Epithelial cell of esophagus (primary cell): ENCODE measurements around the gene C10orf62.

Experiments
- DNase-seq: peaks from one replicate; pipeline ENCODE4 v3.0.0; 2010; ENCODE audit warnings: low read depth
- H3K4me3 ChIP-seq: 2 replicates; pipeline ENCODE4 v1.5.1; 2011; ENCODE audit warnings: mild to moderate bottlenecking, low read length, control low read depth
- CTCF ChIP-seq: IDR thresholded peaks from 2 replicates; pipeline ENCODE4 v1.5.1; 2011; ENCODE audit warnings: low read depth, mild to moderate bottlenecking, low read length, control low read depth, inconsistent platforms; ENCODE audit not compliant: insufficient read depth; ENCODE audit errors: missing control alignments

C10orf62 gene

GRCh38 chr10:97607095-97607636, 17.6 kb downstream of the C10orf62 start:
- no peak for DNase-seq
- no peak overlapping the region for H3K4me3 ChIP-seq
- no peak for TF ChIP-seq CTCF

GRCh38 chr10:97608991-97609561, 19.6 kb downstream of the C10orf62 start:
- DNase-seq: peak; percentile 4
- H3K4me3 ChIP-seq: no peak overlapping the region
- no peak for TF ChIP-seq CTCF

- TF ChIP-seq CTCF: no peak
- H3K4me3 ChIP-seq: no peak overlapping the region
- no peak for DNase-seq
These were observed 22.0 kb downstream of the C10orf62 start for GRCh38 chr10:97611473-97611872.

DNA sequence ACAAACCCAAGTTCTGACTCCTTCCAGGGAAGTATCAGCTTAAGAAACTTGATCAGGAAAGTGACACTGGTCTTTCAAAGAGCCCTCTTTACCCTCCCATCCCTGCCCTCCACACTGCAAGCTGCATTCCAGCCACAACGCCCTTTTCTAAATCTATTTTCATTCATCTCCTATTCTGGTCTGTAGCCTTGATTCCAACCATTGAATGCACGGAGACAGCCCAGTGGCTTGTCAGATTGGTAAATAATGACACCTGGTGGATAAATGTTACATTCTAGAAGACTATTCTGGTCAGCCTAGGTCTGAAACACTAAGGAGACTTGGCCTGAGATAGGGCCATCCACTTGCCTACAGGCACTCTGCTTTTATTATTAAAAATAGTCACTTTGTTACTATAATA, 22.9 kb downstream of the C10orf62 start:
- DNase-seq: peak; percentile 73
- H3K4me3 ChIP-seq: no peak overlapping the region
- peak; percentile 53 for TF ChIP-seq CTCF

GRCh38 chr10:97618285-97618684, 28.8 kb downstream of the C10orf62 start:
- no peak for DNase-seq

GRCh38 chr10:97618733-97619132, 29.2 kb downstream of the C10orf62 start:
- no peak overlapping the region for H3K4me3 ChIP-seq
- DNase-seq: no peak
- TF ChIP-seq CTCF: no peak

More at GRCh38 chr10:97618285-97618684, 28.8 kb downstream of the C10orf62 start:
- H3K4me3 ChIP-seq: no peak overlapping the region
- TF ChIP-seq CTCF: no peak

DNA sequence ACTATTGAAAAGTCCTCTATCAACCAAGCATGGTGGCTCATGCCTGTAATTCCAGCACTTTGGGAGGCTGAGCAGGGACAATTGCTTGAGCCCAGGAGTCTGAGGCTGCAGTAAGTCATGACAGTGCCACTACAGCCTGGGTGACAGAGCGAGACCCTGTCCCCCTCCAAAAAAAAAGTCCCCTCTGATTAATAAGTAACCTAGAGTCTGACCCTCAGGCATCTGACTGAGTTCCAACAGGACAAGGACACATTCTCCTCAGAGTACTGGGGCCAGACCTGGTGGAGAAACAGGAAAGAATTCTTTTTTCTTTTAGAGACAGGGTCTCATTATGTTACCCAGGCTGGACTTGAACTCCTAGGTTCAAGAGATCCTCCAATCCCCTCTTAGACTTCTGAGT, 33.8 kb downstream of the C10orf62 start:
- no peak for TF ChIP-seq CTCF
- no peak overlapping the region for H3K4me3 ChIP-seq
- DNase-seq: no peak
